ENCODE results near the gene ARHGAP6. TPM values are rescaled to one million over a fixed set of nuclear protein-coding genes. Genes with fewer than 3 reads are reported as not detected.

Gene ARHGAP6
- total and polyA plus RNA-seq, 2 experiments from 2014 or later = 0.26 to 0.59 TPM

GRCh38 chrX:11293113-11293512 lies 372.6 kb downstream of the ARHGAP6 start, which contains the start of gene AMELX:
TSS of gene AMELX (plus strand) at chrX:11293413. CDS start at chrX:11294789, 1,376 bp downstream.
- no peak within 1 kb of the TSS for H2AFZ ChIP-seq
- no peaks in the 10 kb centered on the region for H3K79me2 ChIP-seq (replicated peaks; ENCODE audit: insufficient read depth)
- H3F3A ChIP-seq (replicated peaks; ENCODE audit: low read depth) = no peaks in the 10 kb centered on the region
- H3K36me3 ChIP-seq (ENCODE audit: insufficient read depth) = no peaks in the 10 kb centered on the region
- Mint-ChIP-seq H3K27ac (no peak within 1 kb of the TSS), H3K9me3 (no peaks in the 10 kb centered on the region), H3K36me3 (ENCODE audit: low read depth) (no peaks in the 10 kb centered on the region), H3K4me3 (no peak within 1 kb of the TSS), H3K27me3 (ENCODE audit: insufficient read depth, low read depth, poor library complexity) (no peaks in the 10 kb centered on the region), H3K4me1 (peaks cover 12% of the 10 kb centered on the region)
- TF ChIP-seq ZNF331 (CRISPR knock-in tag; IDR thresholded peaks at IDR 0.05; ENCODE audit: low read depth) (no peak), POLR2AphosphoS5 (IDR thresholded peaks at IDR 0.05; ENCODE audit: low read depth) (no peak), ZNF114 (CRISPR knock-in tag; IDR thresholded peaks at IDR 0.05) (no peak), EZH2phosphoT487 (IDR thresholded peaks at IDR 0.05; ENCODE audit: unreplicated experiment) (no peak), JUNB (IDR thresholded peaks at IDR 0.05; ENCODE audit: unreplicated experiment) (no peak), NANOG (IDR thresholded peaks at IDR 0.05; ENCODE audit: borderline replicate concordance) (no peak), STAT1 (IDR thresholded peaks at IDR 0.05; ENCODE audit: unreplicated experiment) (no peak), CREB1 (CRISPR knock-in tag; IDR thresholded peaks at IDR 0.05; ENCODE audit: low read depth) (no peak)
- TF ChIP-seq, protein P1, sequence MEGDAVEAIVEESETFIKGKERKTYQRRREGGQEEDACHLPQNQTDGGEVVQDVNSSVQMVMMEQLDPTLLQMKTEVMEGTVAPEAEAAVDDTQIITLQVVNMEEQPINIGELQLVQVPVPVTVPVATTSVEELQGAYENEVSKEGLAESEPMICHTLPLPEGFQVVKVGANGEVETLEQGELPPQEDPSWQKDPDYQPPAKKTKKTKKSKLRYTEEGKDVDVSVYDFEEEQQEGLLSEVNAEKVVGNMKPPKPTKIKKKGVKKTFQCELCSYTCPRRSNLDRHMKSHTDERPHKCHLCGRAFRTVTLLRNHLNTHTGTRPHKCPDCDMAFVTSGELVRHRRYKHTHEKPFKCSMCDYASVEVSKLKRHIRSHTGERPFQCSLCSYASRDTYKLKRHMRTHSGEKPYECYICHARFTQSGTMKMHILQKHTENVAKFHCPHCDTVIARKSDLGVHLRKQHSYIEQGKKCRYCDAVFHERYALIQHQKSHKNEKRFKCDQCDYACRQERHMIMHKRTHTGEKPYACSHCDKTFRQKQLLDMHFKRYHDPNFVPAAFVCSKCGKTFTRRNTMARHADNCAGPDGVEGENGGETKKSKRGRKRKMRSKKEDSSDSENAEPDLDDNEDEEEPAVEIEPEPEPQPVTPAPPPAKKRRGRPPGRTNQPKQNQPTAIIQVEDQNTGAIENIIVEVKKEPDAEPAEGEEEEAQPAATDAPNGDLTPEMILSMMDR (conservative IDR thresholded peaks at IDR 0.05; ENCODE audit: low read depth in 2 of 2) = no peak
- TF ChIP-seq, protein P2, sequence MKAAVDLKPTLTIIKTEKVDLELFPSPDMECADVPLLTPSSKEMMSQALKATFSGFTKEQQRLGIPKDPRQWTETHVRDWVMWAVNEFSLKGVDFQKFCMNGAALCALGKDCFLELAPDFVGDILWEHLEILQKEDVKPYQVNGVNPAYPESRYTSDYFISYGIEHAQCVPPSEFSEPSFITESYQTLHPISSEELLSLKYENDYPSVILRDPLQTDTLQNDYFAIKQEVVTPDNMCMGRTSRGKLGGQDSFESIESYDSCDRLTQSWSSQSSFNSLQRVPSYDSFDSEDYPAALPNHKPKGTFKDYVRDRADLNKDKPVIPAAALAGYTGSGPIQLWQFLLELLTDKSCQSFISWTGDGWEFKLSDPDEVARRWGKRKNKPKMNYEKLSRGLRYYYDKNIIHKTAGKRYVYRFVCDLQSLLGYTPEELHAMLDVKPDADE (IDR thresholded peaks at IDR 0.05) = no peak
- ATAC-seq (no peak), DNase-seq (ENCODE audit: low spot score) (no peak)
- H3K27me3 ChIP-seq (ENCODE audit: insufficient read depth) = no peaks in the 10 kb centered on the region
- H3K9me2 ChIP-seq (ENCODE audit: insufficient read depth) = no peaks in the 10 kb centered on the region
- no peaks in the 10 kb centered on the region for H4K20me1 ChIP-seq (replicated peaks; ENCODE audit: insufficient read depth)
- no peak within 1 kb of the TSS for H3K4me3 ChIP-seq
- H3K27ac ChIP-seq (ENCODE audit: low read depth) = no peak within 1 kb of the TSS
- H3K4me2 ChIP-seq = no peak within 1 kb of the TSS
- no peaks in the 10 kb centered on the region for H3K4me1 ChIP-seq (ENCODE audit: insufficient read depth)

GRCh38 chrX:11290416-11291102 lies 375.2 kb downstream of the ARHGAP6 start:
- no peaks in the 10 kb centered on the region for H4K20me1 ChIP-seq (replicated peaks; ENCODE audit: insufficient read depth)
- H3F3A ChIP-seq (replicated peaks; ENCODE audit: low read depth) = no peaks in the 10 kb centered on the region
- DNase-seq (ENCODE audit: low spot score) (no peak), ATAC-seq (no peak)
- H3K4me3 ChIP-seq = no peak overlapping the region
- no peak overlapping the region for H2AFZ ChIP-seq
- Mint-ChIP-seq H3K27me3 (ENCODE audit: insufficient read depth, low read depth, poor library complexity) (no peaks in the 10 kb centered on the region), H3K36me3 (ENCODE audit: low read depth) (no peaks in the 10 kb centered on the region), H3K4me3 (no peak overlapping the region), H3K9me3 (no peaks in the 10 kb centered on the region), H3K4me1 (peaks cover 2% of the 10 kb centered on the region), H3K27ac (no peak overlapping the region)
- H3K79me2 ChIP-seq (replicated peaks; ENCODE audit: insufficient read depth) = no peaks in the 10 kb centered on the region
- no peaks in the 10 kb centered on the region for H3K9me2 ChIP-seq (ENCODE audit: insufficient read depth)
- H3K27ac ChIP-seq (ENCODE audit: low read depth) = no peak overlapping the region
- H3K4me2 ChIP-seq = no peak overlapping the region
- H3K36me3 ChIP-seq (ENCODE audit: insufficient read depth) = no peaks in the 10 kb centered on the region
- H3K4me1 ChIP-seq (ENCODE audit: insufficient read depth) = no peaks in the 10 kb centered on the region
- no peaks in the 10 kb centered on the region for H3K27me3 ChIP-seq (ENCODE audit: insufficient read depth)
- TF ChIP-seq, protein P2 (IDR thresholded peaks at IDR 0.05) = no peak
- TF ChIP-seq, protein P3, sequence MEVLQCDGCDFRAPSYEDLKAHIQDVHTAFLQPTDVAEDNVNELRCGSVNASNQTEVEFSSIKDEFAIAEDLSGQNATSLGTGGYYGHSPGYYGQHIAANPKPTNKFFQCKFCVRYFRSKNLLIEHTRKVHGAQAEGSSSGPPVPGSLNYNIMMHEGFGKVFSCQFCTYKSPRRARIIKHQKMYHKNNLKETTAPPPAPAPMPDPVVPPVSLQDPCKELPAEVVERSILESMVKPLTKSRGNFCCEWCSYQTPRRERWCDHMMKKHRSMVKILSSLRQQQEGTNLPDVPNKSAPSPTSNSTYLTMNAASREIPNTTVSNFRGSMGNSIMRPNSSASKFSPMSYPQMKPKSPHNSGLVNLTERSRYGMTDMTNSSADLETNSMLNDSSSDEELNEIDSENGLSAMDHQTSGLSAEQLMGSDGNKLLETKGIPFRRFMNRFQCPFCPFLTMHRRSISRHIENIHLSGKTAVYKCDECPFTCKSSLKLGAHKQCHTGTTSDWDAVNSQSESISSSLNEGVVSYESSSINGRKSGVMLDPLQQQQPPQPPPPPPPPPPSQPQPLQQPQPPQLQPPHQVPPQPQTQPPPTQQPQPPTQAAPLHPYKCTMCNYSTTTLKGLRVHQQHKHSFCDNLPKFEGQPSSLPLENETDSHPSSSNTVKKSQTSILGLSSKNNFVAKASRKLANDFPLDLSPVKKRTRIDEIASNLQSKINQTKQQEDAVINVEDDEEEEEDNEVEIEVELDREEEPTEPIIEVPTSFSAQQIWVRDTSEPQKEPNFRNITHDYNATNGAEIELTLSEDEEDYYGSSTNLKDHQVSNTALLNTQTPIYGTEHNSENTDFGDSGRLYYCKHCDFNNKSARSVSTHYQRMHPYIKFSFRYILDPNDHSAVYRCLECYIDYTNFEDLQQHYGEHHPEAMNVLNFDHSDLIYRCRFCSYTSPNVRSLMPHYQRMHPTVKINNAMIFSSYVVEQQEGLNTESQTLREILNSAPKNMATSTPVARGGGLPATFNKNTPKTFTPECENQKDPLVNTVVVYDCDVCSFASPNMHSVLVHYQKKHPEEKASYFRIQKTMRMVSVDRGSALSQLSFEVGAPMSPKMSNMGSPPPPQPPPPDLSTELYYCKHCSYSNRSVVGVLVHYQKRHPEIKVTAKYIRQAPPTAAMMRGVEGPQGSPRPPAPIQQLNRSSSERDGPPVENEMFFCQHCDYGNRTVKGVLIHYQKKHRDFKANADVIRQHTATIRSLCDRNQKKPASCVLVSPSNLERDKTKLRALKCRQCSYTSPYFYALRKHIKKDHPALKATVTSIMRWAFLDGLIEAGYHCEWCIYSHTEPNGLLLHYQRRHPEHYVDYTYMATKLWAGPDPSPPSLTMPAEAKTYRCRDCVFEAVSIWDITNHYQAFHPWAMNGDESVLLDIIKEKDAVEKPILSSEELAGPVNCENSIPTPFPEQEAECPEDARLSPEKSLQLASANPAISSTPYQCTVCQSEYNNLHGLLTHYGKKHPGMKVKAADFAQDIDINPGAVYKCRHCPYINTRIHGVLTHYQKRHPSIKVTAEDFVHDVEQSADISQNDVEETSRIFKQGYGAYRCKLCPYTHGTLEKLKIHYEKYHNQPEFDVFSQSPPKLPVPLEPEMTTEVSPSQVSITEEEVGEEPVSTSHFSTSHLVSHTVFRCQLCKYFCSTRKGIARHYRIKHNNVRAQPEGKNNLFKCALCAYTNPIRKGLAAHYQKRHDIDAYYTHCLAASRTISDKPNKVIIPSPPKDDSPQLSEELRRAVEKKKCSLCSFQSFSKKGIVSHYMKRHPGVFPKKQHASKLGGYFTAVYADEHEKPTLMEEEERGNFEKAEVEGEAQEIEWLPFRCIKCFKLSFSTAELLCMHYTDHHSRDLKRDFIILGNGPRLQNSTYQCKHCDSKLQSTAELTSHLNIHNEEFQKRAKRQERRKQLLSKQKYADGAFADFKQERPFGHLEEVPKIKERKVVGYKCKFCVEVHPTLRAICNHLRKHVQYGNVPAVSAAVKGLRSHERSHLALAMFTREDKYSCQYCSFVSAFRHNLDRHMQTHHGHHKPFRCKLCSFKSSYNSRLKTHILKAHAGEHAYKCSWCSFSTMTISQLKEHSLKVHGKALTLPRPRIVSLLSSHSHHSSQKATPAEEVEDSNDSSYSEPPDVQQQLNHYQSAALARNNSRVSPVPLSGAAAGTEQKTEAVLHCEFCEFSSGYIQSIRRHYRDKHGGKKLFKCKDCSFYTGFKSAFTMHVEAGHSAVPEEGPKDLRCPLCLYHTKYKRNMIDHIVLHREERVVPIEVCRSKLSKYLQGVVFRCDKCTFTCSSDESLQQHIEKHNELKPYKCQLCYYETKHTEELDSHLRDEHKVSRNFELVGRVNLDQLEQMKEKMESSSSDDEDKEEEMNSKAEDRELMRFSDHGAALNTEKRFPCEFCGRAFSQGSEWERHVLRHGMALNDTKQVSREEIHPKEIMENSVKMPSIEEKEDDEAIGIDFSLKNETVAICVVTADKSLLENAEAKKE (CRISPR knock-in tag; IDR thresholded peaks at IDR 0.05) = no peak
- TF ChIP-seq STAT1 (IDR thresholded peaks at IDR 0.05; ENCODE audit: unreplicated experiment) = no peak
